T-cell (primary cell): ENCODE measurements around the gene CBL. TPM values are rescaled to one million over a fixed set of nuclear protein-coding genes. Genes with fewer than 3 reads are reported as not detected.

Source experiments
- ATAC-seq, 4 experiments: fragments of 200-7000 bp in 3 of 4; fragments of 150-1000 bp in 1 of 4; cut with Tn5 transposase; replicated peaks in 1 of 4; 1 replicate in 3 of 4; 2 replicates in 1 of 4; pipeline ENCODE4 v1.10.0; 2021; ENCODE audit warnings: moderate library complexity in 3 of 4, mild to moderate bottlenecking in 2 of 4, moderate number of reproducible peaks in 1 of 4
- CTCF ChIA-PET, 2 donors: fragments of 300-600 bp; sonication (Branson Sonifier 250); formaldehyde crosslinking; loops; one replicate each; lab custom pipeline; 2022; ENCODE audit warnings: antibody characterized with exemption in 2 of 2; lab: Charles Lee
- POLR2A ChIA-PET, 2 donors: fragments of 300-600 bp; sonication (Branson Sonifier 250); formaldehyde crosslinking; loops; one replicate each; lab custom pipeline; 2022; ENCODE audit warnings: antibody characterized with exemption in 2 of 2; lab: Charles Lee
- DNase-seq, 35 experiments: peaks; one replicate each; pipeline versions ENCODE4 v3.0.0 to v3.0.0-alpha.2; 2013 to 2023
- H3K27ac ChIP-seq: one replicate; pipeline ENCODE4 v1.5.1; 2013; ENCODE audit warnings: low read length
- H3K27me3 ChIP-seq, 2 experiments: replicated peaks in 1 of 2; 1 replicate in 1 of 2; 2 replicates in 1 of 2; pipeline versions ENCODE4 v1.6.1 to v1.7.0; 2013; ENCODE audit warnings: low read length in 1 of 2, mixed read lengths in 1 of 2; ENCODE audit not compliant: control insufficient read depth in 2 of 2, insufficient read depth in 2 of 2; ENCODE audit errors: extremely low read depth in 1 of 2
- H3K36me3 ChIP-seq, 2 donors: 1 replicate in 1 of 2; 2 replicates in 1 of 2; pipeline versions ENCODE4 v1.6.1 to v1.7.0; 2013; ENCODE audit warnings: low read length in 1 of 2; ENCODE audit not compliant: control insufficient read depth in 2 of 2, insufficient read depth in 1 of 2; ENCODE audit errors: extremely low read depth in 1 of 2
- H3K4me1 ChIP-seq, 2 experiments: 1 replicate in 1 of 2; 2 replicates in 1 of 2; pipeline versions ENCODE4 v1.6.1 to v1.7.0; 2013; ENCODE audit warnings: low read length in 2 of 2, mixed read lengths in 1 of 2; ENCODE audit not compliant: insufficient read depth in 2 of 2, control insufficient read depth in 1 of 2; ENCODE audit errors: extremely low read depth in 1 of 2
- H3K4me3 ChIP-seq, 2 donors: 1 replicate in 1 of 2; 2 replicates in 1 of 2; pipeline versions ENCODE4 v1.5.1 to v1.7.0; 2013; ENCODE audit warnings: mild to moderate bottlenecking in 2 of 2, low read length in 1 of 2, moderate library complexity in 1 of 2; ENCODE audit not compliant: control insufficient read depth in 1 of 2; ENCODE audit errors: extremely low read depth in 1 of 2
- H3K9me3 ChIP-seq: 2 replicates; pipeline ENCODE4 v1.7.0; 2013
- H3K27ac Mint-ChIP-seq, 2 donors: one replicate each; pipeline ENCODE4 v1.8.0; 2020 to 2021; ENCODE audit warnings: mild to moderate bottlenecking in 2 of 2, mixed read lengths in 2 of 2
- H3K27me3 Mint-ChIP-seq, 2 donors: one replicate each; pipeline ENCODE4 v1.8.0; 2021 to 2022; ENCODE audit warnings: mixed read lengths in 2 of 2
- H3K36me3 Mint-ChIP-seq: one replicate; pipeline ENCODE4 v1.8.0; 2021; ENCODE audit warnings: mixed read lengths
- H3K4me1 Mint-ChIP-seq, 3 donors: one replicate each; pipeline ENCODE4 v1.8.0; 2020 to 2022; ENCODE audit warnings: mixed read lengths in 3 of 3, mild to moderate bottlenecking in 1 of 3
- H3K4me3 Mint-ChIP-seq, 3 donors: one replicate each; pipeline ENCODE4 v1.8.0; 2020 to 2022; ENCODE audit warnings: mild to moderate bottlenecking in 3 of 3, mixed read lengths in 3 of 3, moderate library complexity in 3 of 3
- H3K9me3 Mint-ChIP-seq, 3 donors: one replicate each; pipeline ENCODE4 v1.8.0; 2020 to 2022; ENCODE audit warnings: mixed read lengths in 3 of 3
- WGBS: methylation state at CpG from one replicate; pipeline ENCODE4 v1.1.5; 2013; ENCODE audit warnings: missing lambda C conversion rate; ENCODE audit not compliant: insufficient coverage; 5-methylcytosine and 5-hydroxymethylcytosine counted together
- total RNA-seq, 35 experiments: library from RNA in 6 of 35; stranded (reverse) in 6 of 35; fragments of 120-200 nt in 1 of 35; gene quantifications; one replicate each; pipeline versions ENCODE4 v1.2.1 to v1.2.4 and lab custom pipeline; 2013 to 2026

The CBL gene
- total RNA-seq, 5 donors from 2014 or later (not counting 1 experiment from before 2014, with no cell fraction given), result 40.9 to 42.2 (median 41.1) TPM

DNA sequence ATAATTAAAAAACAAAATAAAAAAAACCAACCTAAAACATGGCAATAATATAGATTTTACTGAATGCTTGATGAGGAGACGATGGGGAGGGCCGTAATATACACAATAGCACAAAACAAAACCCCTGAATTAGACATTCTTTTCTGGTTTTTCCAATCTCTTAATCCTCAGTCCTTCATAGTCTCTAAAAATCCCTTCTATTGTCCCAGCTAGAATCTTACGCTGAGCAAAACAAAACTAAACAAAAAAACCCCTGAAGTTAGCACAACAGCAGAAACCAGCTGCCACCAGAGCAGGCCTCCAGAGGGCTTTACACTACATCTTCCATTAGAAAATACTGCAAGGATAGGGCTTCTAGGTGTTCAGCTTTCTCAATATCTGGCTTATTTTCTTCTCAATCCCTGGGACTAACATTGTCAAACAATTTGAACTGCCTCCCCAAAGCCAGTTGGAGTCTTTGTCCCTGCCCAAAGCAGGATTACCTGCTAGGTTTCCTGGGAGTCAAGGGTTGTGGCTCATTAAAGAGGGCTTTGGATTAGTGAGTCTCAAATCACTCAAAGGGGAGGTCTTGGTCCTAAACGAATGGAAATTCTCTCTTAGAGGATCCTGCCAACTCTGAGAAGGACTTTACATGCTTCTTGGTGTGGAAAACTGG is 126.1 kb downstream of the CBL start:
- Histone ChIP-seq H3K27ac (no peak overlapping the region), H3K9me3 (no peaks in the 10 kb centered on the region), H3K4me1 (peaks cover 5 to 20% of the 10 kb centered on the region in 2 experiments), H3K4me3 (no peak overlapping the region), H3K27me3 (peaks cover 0 to 2% of the 10 kb centered on the region in 2 experiments), H3K36me3 (peaks cover 2 to 6% of the 10 kb centered on the region in 2 donors)
- ATAC-seq (no peak), DNase-seq (no peak)
- H3K27me3 Mint-ChIP-seq, result peaks cover 10 to 16% of the 10 kb centered on the region in 2 donors
- 92% methylated on average over 2 of the region's 4 CpGs for WGBS
- peaks cover 3% of the 10 kb centered on the region for H3K36me3 Mint-ChIP-seq
- ChIA-PET POLR2A (interaction anchor here in 1 of 2 donors (0.7 kb wide), 1 partner anchor 18 kb away, joined by 3 read pairs; no protein-coding TSS in a partner anchor), CTCF (no interaction called here)
- H3K4me1 Mint-ChIP-seq, result peaks cover 19 to 34% (median 27%) of the 10 kb centered on the region in 3 donors
- H3K27ac Mint-ChIP-seq, result peak overlapping the region in 1 of 2 donors; percentile 49
- H3K9me3 Mint-ChIP-seq, result no peaks in the 10 kb centered on the region
- H3K4me3 Mint-ChIP-seq, result peak overlapping the region in 2 of 3 donors; percentile 93 to 99

DNA sequence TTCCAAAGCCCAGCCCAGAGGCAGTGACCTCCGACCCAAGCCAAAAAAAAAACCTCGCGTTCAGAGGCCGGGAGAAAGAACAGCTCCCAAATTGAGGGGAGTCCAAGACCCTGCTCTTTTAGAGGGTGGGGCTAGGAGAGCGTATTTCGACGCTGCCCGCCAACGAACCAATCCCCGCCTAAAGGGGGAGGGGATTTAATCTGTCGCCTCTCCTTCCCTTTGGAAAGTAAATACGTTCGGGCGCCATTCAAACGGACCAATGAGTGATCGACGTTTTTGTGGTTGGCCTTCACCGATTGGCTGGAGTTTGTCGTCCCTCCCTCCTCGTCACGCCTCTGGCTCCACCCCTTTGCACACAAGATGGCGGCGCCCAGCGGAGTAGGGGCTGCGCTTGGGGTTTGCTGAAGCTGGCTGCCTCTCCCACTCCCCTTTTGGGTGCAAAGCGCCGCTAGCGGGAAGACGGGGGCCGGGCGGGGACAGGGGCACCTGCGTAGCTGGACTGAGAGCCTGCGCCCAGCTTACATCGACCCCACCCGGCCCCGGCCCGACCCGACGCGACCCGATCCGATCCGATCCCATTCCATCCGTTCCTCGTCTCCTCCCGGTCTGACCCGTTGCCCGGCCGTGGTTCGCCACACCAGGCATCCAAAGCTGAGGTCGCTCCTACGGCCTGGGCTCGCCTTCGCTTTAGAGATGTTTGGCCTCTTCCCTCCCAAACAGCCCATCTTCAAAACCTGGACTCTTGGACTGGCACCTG is 128.2 kb downstream of the CBL start, which contains the start of gene RNF26:
RNF26 (plus strand) TSS at position 354 of the 757 bp plus-strand sequence. CDS start 596 bp downstream, outside the sequence.
- Histone ChIP-seq H3K27me3 (peaks cover 4 to 16% of the 10 kb centered on the region in 2 experiments), H3K9me3 (no peaks in the 10 kb centered on the region), H3K4me1 (peaks cover 5 to 38% of the 10 kb centered on the region in 2 experiments), H3K4me3 (peak within 1 kb of the TSS; percentile 77 to 95), H3K27ac (peak within 1 kb of the TSS; percentile 60), H3K36me3 (peaks cover 2 to 6% of the 10 kb centered on the region in 2 donors)
- ChIA-PET CTCF (interaction anchor here in 1 of 2 donors (0.7 kb wide), 1 partner anchor 250 kb away, joined by 5 read pairs; the partner anchor contains the start of gene HMBS), POLR2A (interaction anchor here in 1 of 2 donors (0.6 kb wide), 1 partner anchor 1031 kb away, joined by 3 read pairs; no protein-coding TSS in a partner anchor)
- ATAC-seq, result peak; percentile 95 to 97 (median 96)
- H3K4me3 Mint-ChIP-seq, result peak within 1 kb of the TSS; percentile 93 to 99 (median 98)
- WGBS, result under 1% methylated on average over 53 of the region's 54 CpGs
- peak within 1 kb of the TSS; percentile 92 to 93 for H3K27ac Mint-ChIP-seq
- peaks cover 3% of the 10 kb centered on the region for H3K36me3 Mint-ChIP-seq
- peak; percentile 83 to 98 (median 91) for DNase-seq
- H3K27me3 Mint-ChIP-seq, result peaks cover 16% of the 10 kb centered on the region in 2 donors
- H3K4me1 Mint-ChIP-seq, result peaks cover 30 to 49% (median 35%) of the 10 kb centered on the region in 3 donors
- no peaks in the 10 kb centered on the region for H3K9me3 Mint-ChIP-seq

DNA sequence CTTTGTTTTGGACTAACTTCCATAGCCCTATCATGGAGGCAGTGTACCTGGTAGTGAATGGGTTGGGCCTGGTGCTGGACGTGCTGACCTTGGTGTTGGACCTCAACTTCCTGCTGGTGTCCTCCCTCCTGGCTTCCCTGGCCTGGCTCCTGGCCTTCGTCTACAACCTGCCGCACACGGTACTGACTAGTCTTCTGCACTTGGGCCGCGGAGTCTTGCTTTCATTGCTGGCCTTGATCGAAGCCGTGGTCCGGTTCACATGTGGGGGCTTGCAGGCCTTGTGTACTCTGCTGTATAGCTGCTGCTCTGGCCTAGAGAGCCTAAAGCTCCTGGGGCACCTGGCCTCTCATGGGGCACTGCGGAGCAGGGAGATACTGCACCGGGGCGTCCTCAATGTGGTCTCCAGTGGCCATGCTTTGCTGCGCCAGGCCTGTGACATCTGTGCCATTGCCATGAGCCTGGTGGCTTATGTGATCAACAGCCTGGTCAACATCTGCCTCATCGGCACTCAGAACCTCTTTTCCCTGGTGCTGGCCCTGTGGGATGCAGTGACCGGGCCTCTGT is 129.0 kb downstream of the CBL start:
- 88% methylated on average over 15 of the region's 15 CpGs for WGBS
- DNase-seq (no peak), ATAC-seq (no peak)
- Mint-ChIP-seq H3K9me3 (no peaks in the 10 kb centered on the region), H3K4me1 (peaks cover 31 to 51% (median 37%) of the 10 kb centered on the region in 3 donors), H3K4me3 (peak overlapping the region; percentile 93 to 99 (median 98)), H3K27me3 (peaks cover 11 to 17% of the 10 kb centered on the region in 2 donors), H3K27ac (peak overlapping the region; percentile 92 to 93), H3K36me3 (peaks cover 3% of the 10 kb centered on the region)
- peaks cover 13 to 46% of the 10 kb centered on the region in 2 experiments for H3K4me1 ChIP-seq
- peaks cover 2 to 6% of the 10 kb centered on the region in 2 donors for H3K36me3 ChIP-seq
- no peaks in the 10 kb centered on the region for H3K9me3 ChIP-seq
- ChIA-PET CTCF (interaction anchor here in 1 of 2 donors (0.6 kb wide), 1 partner anchor 233 kb away, joined by 3 read pairs; the partner anchor contains the start of gene DPAGT1), POLR2A (no interaction called here)
- peaks cover 4 to 23% of the 10 kb centered on the region in 2 experiments for H3K27me3 ChIP-seq
- peak overlapping the region; percentile 77 to 95 for H3K4me3 ChIP-seq
- H3K27ac ChIP-seq, result peak overlapping the region; percentile 60

DNA sequence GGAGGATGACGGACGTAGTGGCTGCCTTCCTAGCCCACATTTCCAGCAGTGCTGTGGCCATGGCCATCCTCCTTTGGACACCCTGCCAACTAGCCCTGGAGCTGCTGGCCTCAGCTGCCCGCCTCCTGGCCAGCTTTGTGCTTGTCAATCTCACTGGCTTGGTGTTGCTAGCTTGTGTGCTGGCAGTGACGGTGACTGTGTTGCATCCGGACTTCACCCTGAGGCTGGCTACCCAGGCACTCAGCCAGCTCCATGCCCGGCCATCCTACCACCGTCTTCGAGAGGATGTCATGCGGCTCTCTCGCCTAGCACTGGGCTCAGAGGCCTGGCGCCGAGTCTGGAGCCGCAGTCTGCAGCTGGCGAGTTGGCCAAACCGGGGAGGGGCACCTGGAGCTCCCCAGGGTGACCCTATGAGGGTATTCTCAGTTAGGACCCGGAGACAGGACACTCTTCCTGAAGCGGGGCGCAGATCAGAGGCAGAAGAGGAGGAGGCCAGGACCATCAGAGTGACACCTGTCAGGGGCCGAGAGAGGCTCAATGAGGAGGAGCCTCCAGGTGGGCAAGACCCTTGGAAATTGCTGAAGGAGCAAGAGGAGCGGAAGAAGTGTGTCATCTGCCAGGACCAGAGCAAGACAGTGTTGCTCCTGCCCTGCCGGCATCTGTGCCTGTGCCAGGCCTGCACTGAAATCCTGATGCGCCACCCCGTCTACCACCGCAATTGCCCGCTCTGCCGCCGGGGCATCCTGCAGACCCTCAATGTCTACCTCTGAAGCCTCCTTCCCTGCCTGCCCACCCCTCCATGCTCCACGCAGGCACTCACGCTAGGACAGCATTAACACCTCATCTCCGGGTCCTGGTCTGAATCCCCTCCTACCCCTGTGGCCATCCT is 129.8 kb downstream of the CBL start:
- Mint-ChIP-seq H3K36me3 (peaks cover 3% of the 10 kb centered on the region), H3K4me1 (peaks cover 34 to 53% (median 38%) of the 10 kb centered on the region in 3 donors), H3K4me3 (peak overlapping the region; percentile 93 to 99 (median 98)), H3K27ac (no peak overlapping the region), H3K27me3 (peaks cover 7 to 16% of the 10 kb centered on the region in 2 donors), H3K9me3 (no peaks in the 10 kb centered on the region)
- DNase-seq, result no peak
- CTCF ChIA-PET, result interaction anchor here in 1 of 2 donors (0.6 kb wide), 1 partner anchor 234 kb away, joined by 3 read pairs; the partner anchor contains the start of gene DPAGT1
- Histone ChIP-seq H3K9me3 (no peaks in the 10 kb centered on the region), H3K27me3 (peaks cover 4 to 30% of the 10 kb centered on the region in 2 experiments), H3K4me3 (no peak overlapping the region), H3K27ac (no peak overlapping the region), H3K4me1 (peaks cover 14 to 53% of the 10 kb centered on the region in 2 experiments), H3K36me3 (peaks cover 2 to 6% of the 10 kb centered on the region in 2 donors)
- POLR2A ChIA-PET, result no interaction called here
- ATAC-seq, result no peak
- 97% methylated on average over 25 of the region's 30 CpGs for WGBS

DNA sequence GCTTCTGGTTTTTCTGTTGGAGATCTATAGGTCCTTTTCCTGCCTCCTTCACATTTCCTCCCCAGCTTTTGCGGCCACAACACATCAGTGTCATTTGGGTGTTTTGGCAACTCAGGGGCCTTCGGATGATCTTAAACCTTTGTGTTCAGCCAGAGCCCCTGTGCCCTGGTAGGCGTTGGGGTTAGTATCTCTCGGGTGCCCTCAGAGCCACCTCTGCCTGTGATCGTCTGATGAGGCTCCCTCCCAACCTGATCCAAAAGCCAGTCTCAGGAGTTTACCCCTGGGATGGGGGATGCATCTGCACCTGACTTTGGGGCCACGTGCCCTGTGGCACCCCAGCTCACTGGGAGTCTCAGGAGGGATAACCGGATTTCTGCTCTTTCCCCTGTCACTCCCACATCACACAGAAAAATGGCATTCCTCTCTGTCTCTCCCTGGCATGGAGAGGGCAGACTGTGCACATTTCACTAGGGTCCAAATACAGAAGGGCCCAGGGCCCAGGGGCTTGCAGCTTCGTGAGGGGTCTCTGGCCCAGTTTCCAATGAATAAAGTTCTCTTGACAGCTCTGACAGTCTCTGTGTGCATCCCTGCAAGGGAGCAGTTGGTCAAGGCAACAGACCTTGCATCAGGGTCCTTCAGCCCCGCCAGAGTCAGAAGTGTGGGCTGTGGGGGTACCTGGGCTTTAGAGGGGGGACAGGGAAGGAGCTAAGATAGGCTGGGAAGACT is 130.8 kb downstream of the CBL start:
- Histone ChIP-seq H3K9me3 (no peaks in the 10 kb centered on the region), H3K4me1 (peaks cover 14 to 58% of the 10 kb centered on the region in 2 experiments), H3K27ac (no peak overlapping the region), H3K36me3 (peaks cover 2 to 6% of the 10 kb centered on the region in 2 donors), H3K27me3 (peaks cover 6 to 38% of the 10 kb centered on the region in 2 experiments), H3K4me3 (no peak overlapping the region)
- ATAC-seq, result no peak
- H3K4me3 Mint-ChIP-seq, result peak overlapping the region; percentile 60 to 93 (median 74)
- no peak overlapping the region for H3K27ac Mint-ChIP-seq
- CTCF ChIA-PET, result interaction anchor here (0.6 to 2.8 kb wide), 6 partner anchors 10 to 131 kb away, joined by 3 to 10 read pairs (median 4); partner anchors contain the start of genes CBL (in 1 of the 2) and MFRP (in 1 of the 2)
- no peaks in the 10 kb centered on the region for H3K9me3 Mint-ChIP-seq
- peaks cover 7% of the 10 kb centered on the region for H3K36me3 Mint-ChIP-seq
- WGBS, result 95% methylated on average over 6 of the region's 9 CpGs
- H3K27me3 Mint-ChIP-seq, result peaks cover 12 to 24% of the 10 kb centered on the region in 2 donors
- H3K4me1 Mint-ChIP-seq, result peaks cover 38 to 57% (median 42%) of the 10 kb centered on the region in 3 donors
- POLR2A ChIA-PET, result interaction anchor here in 1 of 2 donors (0.6 kb wide), 1 partner anchor 324 kb away, joined by 3 read pairs; no protein-coding TSS in a partner anchor
- DNase-seq, result no peak
